ENCODE results near the gene DSN1.

Gene DSN1

DNA sequence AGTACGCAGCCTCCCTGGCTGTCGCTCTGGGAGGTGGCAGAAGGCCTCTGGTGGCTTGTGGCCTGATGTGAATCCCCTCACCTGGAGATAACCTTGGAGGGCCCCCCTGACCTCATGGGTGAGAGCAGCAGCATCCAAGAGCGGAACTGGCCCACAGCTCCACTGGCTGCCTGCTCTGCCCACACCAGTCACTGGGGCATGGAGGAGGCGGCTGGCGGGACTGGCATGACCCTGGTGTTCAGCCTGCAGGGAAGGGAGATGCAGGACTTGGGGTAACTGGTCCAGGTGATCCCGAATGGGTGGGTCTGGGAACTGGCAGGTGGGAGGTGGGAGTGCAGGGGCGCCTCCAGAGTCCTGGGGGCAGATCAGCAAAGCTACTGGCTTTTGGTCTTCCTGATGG lies 10.6 kb upstream of the DSN1 start:
- no peaks in the 10 kb centered on the region for H3F3A ChIP-seq (ENCODE audit: control insufficient read depth, insufficient read depth)
- no peak overlapping the region for H3K4me2 ChIP-seq (ENCODE audit: low read length)
- H3K9me3 ChIP-seq (ENCODE audit: control insufficient read depth, insufficient read depth, low read length): no peaks in the 10 kb centered on the region
- no peak for TF ChIP-seq EZH2phosphoT487 (IDR thresholded peaks at IDR 0.05; ENCODE audit: borderline replicate concordance, low read length)
- TF ChIP-seq, protein P1, sequence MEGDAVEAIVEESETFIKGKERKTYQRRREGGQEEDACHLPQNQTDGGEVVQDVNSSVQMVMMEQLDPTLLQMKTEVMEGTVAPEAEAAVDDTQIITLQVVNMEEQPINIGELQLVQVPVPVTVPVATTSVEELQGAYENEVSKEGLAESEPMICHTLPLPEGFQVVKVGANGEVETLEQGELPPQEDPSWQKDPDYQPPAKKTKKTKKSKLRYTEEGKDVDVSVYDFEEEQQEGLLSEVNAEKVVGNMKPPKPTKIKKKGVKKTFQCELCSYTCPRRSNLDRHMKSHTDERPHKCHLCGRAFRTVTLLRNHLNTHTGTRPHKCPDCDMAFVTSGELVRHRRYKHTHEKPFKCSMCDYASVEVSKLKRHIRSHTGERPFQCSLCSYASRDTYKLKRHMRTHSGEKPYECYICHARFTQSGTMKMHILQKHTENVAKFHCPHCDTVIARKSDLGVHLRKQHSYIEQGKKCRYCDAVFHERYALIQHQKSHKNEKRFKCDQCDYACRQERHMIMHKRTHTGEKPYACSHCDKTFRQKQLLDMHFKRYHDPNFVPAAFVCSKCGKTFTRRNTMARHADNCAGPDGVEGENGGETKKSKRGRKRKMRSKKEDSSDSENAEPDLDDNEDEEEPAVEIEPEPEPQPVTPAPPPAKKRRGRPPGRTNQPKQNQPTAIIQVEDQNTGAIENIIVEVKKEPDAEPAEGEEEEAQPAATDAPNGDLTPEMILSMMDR (IDR thresholded peaks at IDR 0.05; ENCODE audit: low read depth, low read length, poor library complexity, severe bottlenecking): no peak
- no peaks in the 10 kb centered on the region for H3K36me3 ChIP-seq (ENCODE audit: control insufficient read depth, low read length)
- no peak overlapping the region for H3K27ac ChIP-seq (ENCODE audit: low read depth, low read length)
- no peaks in the 10 kb centered on the region for H3K4me1 ChIP-seq (ENCODE audit: control insufficient read depth, low read length)
- H3K79me2 ChIP-seq (ENCODE audit: control insufficient read depth, low read length): no peaks in the 10 kb centered on the region
- no peaks in the 10 kb centered on the region for H4K20me1 ChIP-seq (ENCODE audit: control insufficient read depth, insufficient read depth, low read depth, low read length)
- no peaks in the 10 kb centered on the region for H3K27me3 ChIP-seq (ENCODE audit: control insufficient read depth, low read length)
- H3K9me2 ChIP-seq (replicated peaks; ENCODE audit: control insufficient read depth, low read length): no peaks in the 10 kb centered on the region
- H3K4me3 ChIP-seq (ENCODE audit: low read length): no peak overlapping the region

DNA sequence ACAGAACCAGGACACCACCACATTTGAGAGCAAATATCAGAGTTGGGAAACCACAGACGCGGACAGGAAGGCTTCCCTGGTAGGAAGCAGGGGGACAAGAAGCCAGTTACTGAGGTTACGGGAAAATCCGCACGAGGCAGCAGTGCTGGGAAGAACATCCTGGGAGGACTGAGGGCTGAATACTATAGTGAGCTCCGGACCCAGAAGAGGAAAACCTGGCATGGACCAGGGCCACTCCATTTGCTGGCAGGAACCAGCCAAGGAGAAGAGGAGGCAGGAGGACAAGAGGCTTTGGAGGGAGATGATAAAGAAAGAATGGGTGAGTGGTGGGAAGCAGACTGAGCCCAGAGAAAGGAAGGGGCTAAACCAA lies 6.1 kb upstream of the DSN1 start:
- Histone ChIP-seq H3K27me3 (ENCODE audit: control insufficient read depth, low read length) (no peaks in the 10 kb centered on the region), H3K36me3 (ENCODE audit: control insufficient read depth, low read length) (no peaks in the 10 kb centered on the region), H4K20me1 (ENCODE audit: control insufficient read depth, insufficient read depth, low read depth, low read length) (no peaks in the 10 kb centered on the region), H3K79me2 (ENCODE audit: control insufficient read depth, low read length) (no peaks in the 10 kb centered on the region), H3K4me2 (ENCODE audit: low read length) (no peak overlapping the region), H3K9me2 (replicated peaks; ENCODE audit: control insufficient read depth, low read length) (no peaks in the 10 kb centered on the region), H3K27ac (ENCODE audit: low read depth, low read length) (no peak overlapping the region), H3K4me1 (ENCODE audit: control insufficient read depth, low read length) (no peaks in the 10 kb centered on the region), H3F3A (ENCODE audit: control insufficient read depth, insufficient read depth) (no peaks in the 10 kb centered on the region), H3K4me3 (ENCODE audit: low read length) (no peak overlapping the region), H3K9me3 (ENCODE audit: control insufficient read depth, insufficient read depth, low read length) (no peaks in the 10 kb centered on the region)
- TF ChIP-seq, protein P1 (IDR thresholded peaks at IDR 0.05; ENCODE audit: low read depth, low read length, poor library complexity, severe bottlenecking): no peak
- no peak for TF ChIP-seq EZH2phosphoT487 (IDR thresholded peaks at IDR 0.05; ENCODE audit: borderline replicate concordance, low read length)

DNA sequence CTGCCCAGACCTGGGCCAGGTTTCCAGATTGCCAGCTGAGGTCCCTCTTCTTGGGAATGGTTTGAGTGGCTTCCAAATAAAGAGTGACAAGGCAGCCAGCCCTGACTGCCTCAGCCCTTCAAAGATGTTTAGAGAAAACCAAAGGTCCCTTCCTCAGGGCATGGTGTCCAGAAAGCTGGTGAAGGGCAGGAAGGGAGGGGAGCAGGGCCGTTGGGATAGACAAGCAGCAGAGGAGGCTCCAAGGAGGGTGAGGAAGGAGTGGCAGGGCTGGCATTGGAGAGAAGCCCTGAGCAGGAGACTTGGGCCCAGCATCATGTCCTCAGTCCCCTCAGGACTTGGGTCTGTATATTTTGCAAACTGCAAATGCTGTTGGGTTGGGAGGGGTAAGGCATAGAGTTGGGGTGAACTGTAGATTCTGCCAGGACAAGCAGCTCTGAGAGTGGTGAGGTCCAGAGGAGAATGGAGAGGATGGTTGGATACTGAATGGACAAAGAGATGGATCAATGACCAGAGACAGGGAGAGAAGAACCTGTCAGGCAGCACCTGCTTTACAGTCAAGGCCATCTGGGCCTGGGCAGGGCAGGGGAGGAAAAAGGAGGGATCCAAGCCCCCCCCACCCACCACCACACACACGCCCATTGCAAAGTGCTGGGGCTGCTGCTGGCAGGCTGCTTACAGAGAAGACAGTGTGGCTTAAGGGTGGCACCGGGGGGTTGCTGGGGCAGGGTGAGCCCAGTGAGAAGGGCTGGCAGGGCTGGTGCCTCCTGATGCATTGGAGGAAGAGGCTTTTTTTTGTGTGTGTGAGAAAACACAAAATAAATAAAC lies 5.5 kb upstream of the DSN1 start:
- no peaks in the 10 kb centered on the region for H3K79me2 ChIP-seq (ENCODE audit: control insufficient read depth, low read length)
- no peak overlapping the region for H3K4me2 ChIP-seq (ENCODE audit: low read length)
- no peaks in the 10 kb centered on the region for H3K4me1 ChIP-seq (ENCODE audit: control insufficient read depth, low read length)
- no peaks in the 10 kb centered on the region for H3K36me3 ChIP-seq (ENCODE audit: control insufficient read depth, low read length)
- H3K9me2 ChIP-seq (replicated peaks; ENCODE audit: control insufficient read depth, low read length): no peaks in the 10 kb centered on the region
- H3K27ac ChIP-seq (ENCODE audit: low read depth, low read length): no peak overlapping the region
- no peaks in the 10 kb centered on the region for H3K27me3 ChIP-seq (ENCODE audit: control insufficient read depth, low read length)
- H3K4me3 ChIP-seq (ENCODE audit: low read length): no peak overlapping the region
- TF ChIP-seq EZH2phosphoT487 (IDR thresholded peaks at IDR 0.05; ENCODE audit: borderline replicate concordance, low read length): no peak
- TF ChIP-seq, protein P1 (IDR thresholded peaks at IDR 0.05; ENCODE audit: low read depth, low read length, poor library complexity, severe bottlenecking): no peak
- no peaks in the 10 kb centered on the region for H4K20me1 ChIP-seq (ENCODE audit: control insufficient read depth, insufficient read depth, low read depth, low read length)
- H3F3A ChIP-seq (ENCODE audit: control insufficient read depth, insufficient read depth): no peaks in the 10 kb centered on the region
- no peaks in the 10 kb centered on the region for H3K9me3 ChIP-seq (ENCODE audit: control insufficient read depth, insufficient read depth, low read length)

All from DOHH2 (cell line).